Inflammatory macrophage treated with lipopolysaccharide for 1 hour (primary cell): ENCODE measurements around the gene ABI1.
A peak's percentile ranks its signal among the peaks of the same experiment; 100 is the strongest.
"Not testable (repeated sequence)": the region's sequence is repeated elsewhere in the genome, so short reads cannot be mapped to it uniquely, and the experiment has no call there.

Source experiments
- DNase-seq, 2 donors: peaks; one replicate each; pipeline ENCODE4 v3.0.0-alpha.2; 2020 to 2022

The ABI1 gene

GRCh38 chr10:26860443-26861204, at the start of gene ABI1:
ABI1 (minus strand) TSS chr10:26860958; CDS start chr10:26860863, 95 bp downstream.
- peak; percentile 99 to 100 for DNase-seq

- DNase-seq, result no peak
Observed at GRCh38 chr10:26909753-26910152, 49.0 kb upstream of the ABI1 start.

GRCh38 chr10:26905253-26905781, 44.6 kb upstream of the ABI1 start:
- DNase-seq, result not testable (repeated sequence)

DNA sequence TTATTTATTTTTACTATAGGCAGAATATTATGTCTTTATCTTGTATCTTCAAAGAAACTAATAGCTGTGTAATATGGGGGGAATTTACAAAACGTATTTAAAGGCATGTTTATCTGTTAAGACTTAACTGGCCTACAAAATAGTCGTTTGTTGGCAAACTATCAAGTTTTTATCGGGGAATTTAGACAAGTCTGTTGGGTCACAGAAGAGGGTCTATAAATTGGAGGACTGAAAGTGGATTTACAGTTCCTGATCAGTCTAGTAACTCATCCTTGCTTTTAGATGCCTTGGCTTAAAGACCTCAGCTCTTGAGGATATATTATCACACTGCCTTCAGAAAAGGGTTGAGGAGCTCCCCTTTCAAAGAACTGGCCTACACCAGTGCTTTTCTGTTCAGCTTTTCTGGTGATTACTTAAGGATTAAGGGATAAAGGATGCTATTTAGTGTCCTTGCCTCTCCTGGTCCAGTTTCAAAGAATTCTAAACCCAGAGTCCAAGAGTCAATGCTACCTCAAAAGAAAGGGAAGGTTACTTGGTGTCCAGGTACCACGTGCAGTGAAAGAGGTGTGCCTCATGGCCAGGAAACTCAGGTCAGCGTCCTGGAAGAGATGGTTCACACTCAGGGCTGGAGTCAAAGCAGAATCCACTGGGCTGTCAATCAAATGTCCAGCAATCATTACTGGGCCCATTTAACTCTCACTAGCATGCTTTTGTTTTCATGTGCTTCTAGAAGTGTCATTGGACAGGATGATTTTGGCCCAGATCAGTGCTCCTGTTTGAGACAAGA, 42.9 kb upstream of the ABI1 start:
- no peak for DNase-seq

DNA sequence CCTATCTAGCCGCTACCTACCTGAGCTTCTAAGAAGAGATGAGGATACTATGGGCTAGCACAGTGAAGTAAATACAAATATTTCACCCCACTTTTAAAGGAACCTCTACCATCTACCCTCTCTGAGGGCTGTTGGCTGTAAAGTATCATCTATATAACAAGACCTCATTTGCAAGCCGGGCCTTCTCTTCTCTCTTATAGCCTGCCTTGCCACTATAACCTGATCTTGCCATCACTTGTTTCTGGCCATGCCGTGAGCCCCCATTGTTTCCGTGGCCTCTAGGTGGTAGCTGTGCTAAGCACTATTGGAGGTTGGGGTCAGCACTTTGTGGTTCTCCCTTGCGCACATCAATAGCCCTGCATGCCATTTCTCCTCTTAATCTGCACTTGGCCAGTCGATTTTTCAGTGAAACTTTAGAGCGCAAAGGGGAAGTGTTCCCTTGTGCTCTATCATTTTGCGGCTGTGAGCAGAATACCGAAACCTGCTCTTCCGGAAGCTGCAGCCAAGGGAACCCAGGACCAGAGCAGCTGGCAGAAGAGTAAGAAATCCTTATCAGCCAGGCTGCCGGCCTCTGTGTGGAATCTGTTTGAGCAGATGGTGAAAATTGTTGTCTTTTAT, 31.7 kb upstream of the ABI1 start:
- not testable (repeated sequence) for DNase-seq

DNA sequence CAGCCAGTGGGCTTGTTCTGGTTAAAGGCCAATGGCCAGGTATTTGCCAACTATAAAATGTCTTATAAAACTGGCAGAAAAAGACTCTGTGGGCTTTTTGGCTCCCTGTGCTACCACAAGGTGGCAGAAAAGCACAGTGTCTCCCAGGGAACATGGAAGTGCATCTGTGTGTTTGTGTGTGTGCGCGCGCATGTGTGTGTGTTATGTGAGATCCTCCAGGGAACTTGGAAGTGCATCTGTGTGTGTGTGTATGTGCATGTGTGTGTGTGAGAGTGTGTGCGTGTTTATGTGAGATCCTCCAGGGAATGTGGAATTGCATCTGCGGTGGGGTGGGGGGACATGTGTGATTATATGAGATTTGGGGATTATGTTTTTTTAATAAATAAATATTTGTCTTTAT, 30.2 kb upstream of the ABI1 start:
- DNase-seq, result peak; percentile 35 to 69

GRCh38 chr10:26887611-26888215, 27.0 kb upstream of the ABI1 start:
- DNase-seq, result no peak

DNA sequence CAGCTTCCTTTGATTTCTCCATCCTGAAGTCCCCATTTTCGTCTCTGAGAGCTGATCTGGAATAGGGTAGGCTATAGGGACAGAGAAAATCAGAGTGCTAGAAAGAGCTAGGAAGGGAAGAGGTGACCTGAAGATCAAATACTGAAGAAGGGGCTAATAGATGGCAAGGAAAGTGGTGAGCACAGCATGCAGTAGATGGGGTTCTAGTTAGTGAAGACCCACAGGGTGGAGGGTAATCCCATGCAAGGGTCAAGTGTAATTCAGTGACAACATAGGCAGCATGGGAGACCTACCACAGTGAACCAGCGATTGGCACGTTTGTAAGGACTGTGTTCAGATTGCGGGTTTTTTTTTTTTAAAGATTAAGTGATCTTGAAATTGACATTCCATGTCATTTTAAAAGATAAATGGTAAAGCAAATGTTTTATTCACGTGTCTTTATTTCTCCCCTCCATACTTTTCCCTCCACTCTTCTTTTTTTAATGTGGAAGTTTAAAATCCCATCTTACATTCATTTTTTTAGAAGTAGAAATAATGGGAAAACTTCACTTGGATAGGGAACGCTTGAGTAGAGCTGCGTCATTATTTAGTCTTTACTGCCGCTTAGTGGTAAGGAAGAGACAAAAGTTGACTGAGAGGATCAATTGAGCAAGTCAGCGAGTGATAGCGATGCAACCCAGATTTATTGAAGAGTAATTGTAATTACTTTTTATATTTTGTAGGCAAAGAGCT, 21.0 kb upstream of the ABI1 start:
- DNase-seq, result peak; percentile 63 to 80

DNA sequence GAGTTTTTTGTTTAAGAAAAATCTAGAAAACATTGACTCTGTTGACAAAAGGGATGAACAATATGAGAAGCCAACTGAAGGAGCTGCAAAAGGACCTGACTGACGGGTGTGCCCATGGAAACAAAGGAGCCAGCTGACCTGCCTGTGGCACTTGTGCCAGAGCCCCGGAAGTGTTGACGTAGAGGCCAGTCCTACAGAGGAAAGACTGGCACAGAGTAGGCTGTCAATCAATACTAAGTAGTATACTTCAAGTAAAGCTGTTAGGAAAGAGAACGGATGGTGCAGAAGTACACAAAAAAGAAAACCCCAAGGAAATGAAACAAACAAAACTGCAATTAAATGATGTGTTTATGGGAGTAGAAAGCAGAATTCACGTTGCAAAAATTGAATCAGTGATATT, 19.0 kb upstream of the ABI1 start:
- peak in 1 of 2 donors; percentile 24 for DNase-seq

GRCh38 chr10:26870766-26871165, 10.0 kb upstream of the ABI1 start:
- DNase-seq, result peak in 1 of 2 donors; percentile 22

DNA sequence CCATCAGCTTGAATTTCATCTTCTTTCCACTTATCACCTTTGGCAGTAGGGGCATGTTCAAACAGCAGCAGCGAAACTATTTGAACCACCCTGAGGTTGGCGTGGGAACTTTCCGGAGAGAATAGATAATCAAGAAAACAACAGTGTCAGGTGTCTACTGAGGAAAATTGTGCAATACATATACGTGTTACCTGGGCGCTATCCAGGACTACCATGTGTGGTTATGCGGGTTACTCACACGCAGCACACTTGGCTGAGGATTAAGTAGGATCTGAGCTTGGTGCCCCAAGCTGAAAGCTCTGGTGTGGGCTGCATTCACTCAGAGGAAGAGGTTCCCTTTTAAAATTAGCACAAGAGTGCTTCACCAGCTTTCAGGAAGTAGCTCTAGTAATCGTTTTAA, 8.8 kb upstream of the ABI1 start:
- peak; percentile 53 to 58 for DNase-seq

DNA sequence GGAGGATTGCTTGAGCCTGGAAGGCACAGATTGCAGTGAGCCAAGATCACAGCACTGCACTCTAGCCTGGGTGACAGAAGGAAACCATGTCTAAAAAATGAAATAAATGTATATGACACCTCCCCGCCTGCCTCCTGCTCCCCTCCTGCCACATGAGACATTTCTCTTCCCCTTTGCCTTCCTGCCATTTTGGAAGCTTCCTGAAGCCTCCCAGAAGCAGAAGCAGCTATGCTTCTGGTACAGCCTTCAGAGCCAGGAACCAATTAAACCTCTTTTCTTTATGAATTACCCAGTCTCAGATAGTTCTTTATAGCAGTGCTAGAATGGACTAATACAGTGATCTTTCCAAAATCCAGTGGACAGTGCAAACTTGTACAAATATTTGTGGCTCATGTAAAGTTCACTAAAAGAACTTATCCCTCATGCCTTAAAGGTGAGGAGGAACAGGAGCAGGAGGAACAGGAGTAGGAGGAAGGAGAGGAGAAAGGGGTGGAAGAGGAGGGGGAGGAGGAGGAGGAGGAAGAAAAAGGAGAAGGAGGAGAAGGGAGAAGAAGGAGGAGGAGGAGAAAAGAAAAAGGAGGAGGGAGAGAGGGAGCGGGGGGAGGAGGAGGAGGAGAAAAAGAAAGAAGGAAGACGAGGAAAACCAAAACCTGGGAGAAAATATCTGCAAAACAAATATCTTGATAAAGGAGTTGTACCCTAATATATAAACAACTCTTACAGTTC, 2.8 kb upstream of the ABI1 start:
- peak in 1 of 2 donors; percentile 18 for DNase-seq

GRCh38 chr10:26861205-26861998, 644 bp upstream of the ABI1 start:
- no peak for DNase-seq

DNA sequence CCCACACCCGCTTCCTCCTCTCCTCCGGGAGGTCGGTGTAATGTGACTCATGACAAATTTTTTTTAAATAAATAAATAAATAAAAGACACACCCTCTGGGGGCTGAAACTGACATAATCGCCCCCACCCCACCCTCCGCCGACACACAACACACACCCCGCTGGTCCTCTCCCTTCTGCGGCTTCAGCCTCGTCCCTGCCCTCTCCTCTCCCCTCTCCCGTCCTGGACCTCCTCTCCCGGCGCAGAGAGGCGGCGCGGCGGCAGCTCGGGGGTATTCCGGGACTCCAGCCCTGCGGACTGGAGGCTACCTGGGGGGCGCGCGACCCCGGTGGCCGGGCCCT, 686 bp downstream of the ABI1 start:
- DNase-seq, result peak; percentile 84

DNA sequence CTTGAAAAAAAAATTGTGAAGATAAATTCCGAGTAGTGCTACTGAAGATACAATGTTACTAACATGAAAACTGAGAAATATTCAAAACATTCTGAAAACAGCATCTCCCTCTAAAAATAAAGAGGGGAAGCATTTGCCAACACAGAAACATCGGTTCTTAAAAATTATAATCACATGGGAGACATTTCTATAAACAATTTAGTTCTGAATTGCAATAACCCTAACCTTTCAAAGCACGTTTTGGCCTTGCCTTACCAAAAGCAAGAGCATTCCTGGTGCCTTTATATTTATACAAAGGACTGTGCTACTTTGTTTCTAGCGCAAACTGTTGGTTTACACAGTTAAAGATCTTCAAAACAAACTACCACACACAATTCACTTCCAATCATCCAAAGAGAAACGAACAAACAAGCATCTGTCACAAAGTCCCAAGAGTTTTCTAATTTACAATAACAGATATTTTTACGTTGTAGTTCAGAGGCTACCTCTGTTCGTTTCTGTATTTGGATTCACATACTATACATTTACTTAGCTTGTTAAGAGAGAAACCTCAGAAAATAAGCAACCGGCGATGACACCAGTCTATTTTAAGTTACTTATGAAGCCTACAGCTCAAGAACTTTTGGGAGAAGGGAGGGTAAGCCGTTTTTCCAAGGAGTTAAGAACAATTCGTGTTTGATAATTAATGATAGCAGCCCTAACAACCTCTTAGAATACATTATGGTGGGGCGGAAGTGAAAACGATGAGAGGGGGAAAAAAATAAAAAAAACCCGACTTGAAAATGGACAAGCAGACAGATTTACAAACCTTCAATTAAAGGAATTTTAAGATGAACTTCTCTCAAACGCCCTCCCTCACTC, 1.3 kb downstream of the ABI1 start:
- DNase-seq, result no peak

DNA sequence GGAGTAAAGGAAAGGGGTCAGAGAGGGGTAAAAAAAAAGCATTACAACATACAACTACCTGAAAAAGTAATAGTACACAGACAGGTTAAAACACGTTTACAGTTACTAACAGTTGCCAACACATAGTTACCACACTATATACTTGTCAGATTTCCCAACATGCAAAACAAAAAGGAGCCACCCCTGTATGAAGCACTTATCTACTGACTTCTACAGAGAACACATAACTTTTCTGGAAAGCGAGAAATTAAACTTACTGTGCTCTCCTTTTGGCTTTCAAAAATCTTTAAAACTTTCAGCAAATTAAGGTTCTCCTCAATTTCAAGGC, 2.1 kb downstream of the ABI1 start:
- DNase-seq, result peak; percentile 37 to 55

DNA sequence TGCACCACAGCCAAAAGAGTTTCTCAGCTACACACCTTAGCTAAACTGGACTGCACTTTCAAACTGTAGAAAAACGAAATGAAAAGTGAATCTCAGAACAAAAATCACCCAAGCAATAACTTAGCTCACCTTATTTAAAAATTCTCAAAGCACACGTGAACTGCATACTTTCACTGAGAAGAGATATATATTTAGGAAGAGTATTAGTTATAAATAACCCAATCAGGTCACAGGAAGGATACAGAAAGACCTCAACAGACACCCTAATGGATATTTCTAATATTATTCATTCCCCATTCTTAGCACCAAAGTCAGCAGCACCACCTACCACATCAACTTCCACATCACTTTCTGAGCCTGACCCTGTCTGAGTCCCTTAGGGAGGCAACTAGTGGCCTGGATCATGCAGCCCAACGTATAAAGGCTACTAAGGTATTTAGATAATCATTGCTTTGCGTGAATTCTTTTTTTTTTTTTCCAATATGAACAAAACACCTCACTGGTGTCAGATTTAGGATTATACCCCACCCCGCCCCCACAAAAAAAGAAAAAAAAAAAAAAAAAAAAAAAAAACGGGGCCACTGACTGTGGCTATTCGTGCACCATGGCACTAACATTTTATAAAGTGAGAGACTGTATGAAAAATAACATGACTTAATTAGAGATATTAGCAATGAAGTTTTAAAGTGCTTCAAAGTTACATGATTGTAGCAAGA, 2.6 kb downstream of the ABI1 start:
- DNase-seq, result peak in 1 of 2 donors; percentile 48

DNA sequence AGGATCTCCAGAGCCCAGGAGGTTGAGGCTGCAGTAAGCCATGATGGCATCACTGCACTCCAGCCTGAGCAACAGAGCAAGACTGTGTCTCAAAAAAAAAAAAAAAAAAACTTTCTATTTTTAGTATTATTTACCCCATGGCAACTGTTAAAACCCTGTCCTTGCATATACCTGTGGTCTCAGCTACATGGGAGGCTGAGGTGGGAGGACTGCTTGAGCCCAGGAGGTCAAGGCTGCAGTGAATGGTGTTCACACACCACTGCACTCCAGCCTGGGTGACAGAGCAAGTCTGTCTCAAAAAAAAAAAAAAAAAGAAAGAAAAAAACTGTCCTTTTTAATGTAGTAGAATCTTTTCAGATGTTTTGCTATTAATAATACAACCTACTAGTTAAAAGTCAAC, 3.2 kb downstream of the ABI1 start:
- DNase-seq, result not testable (repeated sequence)

GRCh38 chr10:26855186-26855585, 5.6 kb downstream of the ABI1 start:
- DNase-seq, result peak; percentile 37 to 43
